Body of pancreas (tissue), 4 donors: ENCODE data around the gene FAM83C.

Experiments used
- POLR2A ChIP-seq, 3 donors: fragments of 450-650 bp; IDR thresholded peaks; one replicate each; pipeline ENCODE4 v1.6.1; 2016; ENCODE audit warnings: antibody characterized with exemption in 3 of 3, mild to moderate bottlenecking in 2 of 3
- TF ChIP-seq, protein P1 (sequence below), 7 experiments: fragments of 450-650 bp in 4 of 7; fragments of 200-600 bp in 3 of 7; sonication (generic) in 3 of 7; IDR thresholded peaks; one replicate each; pipeline ENCODE4 v1.5.1; 2016 to 2019; ENCODE audit warnings: antibody characterized with exemption in 7 of 7

DNA sequence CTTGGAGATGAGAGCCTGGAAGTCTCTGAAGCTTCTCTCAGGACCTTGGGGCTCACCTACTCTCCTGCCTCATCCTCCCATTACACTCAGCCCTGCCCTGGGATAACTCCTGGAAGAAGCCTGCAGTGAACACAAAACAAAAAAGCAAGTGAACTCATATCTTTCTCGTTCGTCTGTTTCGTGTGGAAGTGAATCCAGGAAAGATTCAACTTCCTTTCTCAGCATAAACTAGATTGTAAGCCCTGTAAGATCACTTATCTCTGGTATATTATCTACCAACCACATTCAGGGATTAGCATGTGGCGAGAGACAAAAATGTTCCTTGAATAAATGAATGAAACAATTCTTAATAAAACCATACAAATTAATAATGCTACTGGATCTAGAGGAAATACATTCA is 36.5 kb upstream of the FAM83C start:
- TF ChIP-seq, protein P1, sequence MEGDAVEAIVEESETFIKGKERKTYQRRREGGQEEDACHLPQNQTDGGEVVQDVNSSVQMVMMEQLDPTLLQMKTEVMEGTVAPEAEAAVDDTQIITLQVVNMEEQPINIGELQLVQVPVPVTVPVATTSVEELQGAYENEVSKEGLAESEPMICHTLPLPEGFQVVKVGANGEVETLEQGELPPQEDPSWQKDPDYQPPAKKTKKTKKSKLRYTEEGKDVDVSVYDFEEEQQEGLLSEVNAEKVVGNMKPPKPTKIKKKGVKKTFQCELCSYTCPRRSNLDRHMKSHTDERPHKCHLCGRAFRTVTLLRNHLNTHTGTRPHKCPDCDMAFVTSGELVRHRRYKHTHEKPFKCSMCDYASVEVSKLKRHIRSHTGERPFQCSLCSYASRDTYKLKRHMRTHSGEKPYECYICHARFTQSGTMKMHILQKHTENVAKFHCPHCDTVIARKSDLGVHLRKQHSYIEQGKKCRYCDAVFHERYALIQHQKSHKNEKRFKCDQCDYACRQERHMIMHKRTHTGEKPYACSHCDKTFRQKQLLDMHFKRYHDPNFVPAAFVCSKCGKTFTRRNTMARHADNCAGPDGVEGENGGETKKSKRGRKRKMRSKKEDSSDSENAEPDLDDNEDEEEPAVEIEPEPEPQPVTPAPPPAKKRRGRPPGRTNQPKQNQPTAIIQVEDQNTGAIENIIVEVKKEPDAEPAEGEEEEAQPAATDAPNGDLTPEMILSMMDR (IDR thresholded peaks at IDR 0.05), result no peak
- no peak for TF ChIP-seq POLR2A (IDR thresholded peaks at IDR 0.05)
